Neural cell (in vitro differentiated cells): Measurements from ENCODE around the gene TIMM22. TPM values are rescaled to one million over a fixed set of nuclear protein-coding genes. Genes with fewer than 3 reads are reported as not detected.
"Not testable (repeated sequence)": the region's sequence is repeated elsewhere in the genome, so short reads cannot be mapped to it uniquely, and the experiment has no call there.

Source experiments
- H2AFZ ChIP-seq: fragments of 200-600, 300-800 bp; sonication (generic), shearing (Covaris generic); 2 replicates; pipeline ENCODE4 v1.6.0; 2014; ENCODE audit warnings: low read depth, mild to moderate bottlenecking, antibody characterized with exemption, low read length, moderate library complexity
- H3F3A ChIP-seq: fragments of 200-600 bp; shearing (Covaris generic); 2 replicates; pipeline ENCODE4 v1.6.1; 2016; ENCODE audit warnings: mild to moderate bottlenecking, moderate library complexity, mixed read lengths, antibody characterized with exemption, low read length; ENCODE audit not compliant: insufficient read depth, poor library complexity, severe bottlenecking
- H3K27ac ChIP-seq: fragments of 200-600, 300-800 bp; sonication (generic), shearing (Covaris generic); 2 replicates; pipeline ENCODE4 v1.5.1; 2014; ENCODE audit warnings: mild to moderate bottlenecking, low read length, moderate library complexity
- H3K27me3 ChIP-seq: fragments of 300-800, 200-600 bp; sonication (generic), shearing (Covaris generic); 2 replicates; pipeline ENCODE4 v1.6.0; 2014; ENCODE audit warnings: mild to moderate bottlenecking, low read depth, low read length, moderate library complexity; ENCODE audit not compliant: insufficient read depth
- H3K36me3 ChIP-seq: fragments of 300-800, 200-600 bp; sonication (generic), shearing (Covaris generic); 2 replicates; pipeline ENCODE4 v1.5.1; 2014; ENCODE audit warnings: mild to moderate bottlenecking, antibody characterized with exemption, low read length, moderate library complexity; ENCODE audit not compliant: insufficient read depth
- H3K4me2 ChIP-seq: fragments of 300-800, 200-600 bp; sonication (generic), shearing (Covaris generic); 2 replicates; pipeline ENCODE4 v1.6.0; 2014; ENCODE audit warnings: mild to moderate bottlenecking, low read length
- H3K4me3 ChIP-seq: fragments of 300-800, 200-600 bp; sonication (generic), shearing (Covaris generic); 2 replicates; pipeline ENCODE4 v1.5.1; 2014; ENCODE audit warnings: mild to moderate bottlenecking, low read length, moderate library complexity
- H3K79me2 ChIP-seq: fragments of 200-600 bp; shearing (Covaris generic); replicated peaks from 2 replicates; pipeline ENCODE4 v1.6.0; 2014; ENCODE audit warnings: mild to moderate bottlenecking, low read length, moderate library complexity; ENCODE audit not compliant: insufficient read depth
- H3K9ac ChIP-seq: fragments of 300-800, 200-600 bp; sonication (generic), shearing (Covaris generic); 2 replicates; pipeline ENCODE4 v1.6.1; 2016; ENCODE audit warnings: mild to moderate bottlenecking, low read length, mixed read lengths
- H3K9me2 ChIP-seq: fragments of 200-600 bp; shearing (Covaris generic); 2 replicates; pipeline ENCODE4 v1.6.1; 2016; ENCODE audit warnings: mild to moderate bottlenecking, low read length, mixed read lengths; ENCODE audit not compliant: insufficient read depth
- H3K9me3 ChIP-seq: fragments of 200-600, 300-800 bp; sonication (generic), shearing (Covaris generic); 2 replicates; pipeline ENCODE4 v1.6.1; 2016; ENCODE audit warnings: mild to moderate bottlenecking, mixed run types, low read length, moderate library complexity, mixed read lengths
- H4K20me1 ChIP-seq: fragments of 200-600 bp; shearing (Covaris generic); 2 replicates; pipeline ENCODE4 v1.6.1; 2016; ENCODE audit warnings: mild to moderate bottlenecking, mixed run types; ENCODE audit not compliant: insufficient read depth
- CTCF ChIP-seq: fragments of 450-650 bp; IDR thresholded peaks from 2 replicates; pipeline ENCODE4 v1.5.1; 2014; ENCODE audit warnings: antibody characterized with exemption, mild to moderate bottlenecking, moderate library complexity; ENCODE audit not compliant: poor library complexity, severe bottlenecking
- EZH2 ChIP-seq: fragments of 200-600, 300-800 bp; shearing (Covaris generic), sonication (generic); IDR thresholded peaks from 2 replicates; pipeline ENCODE4 v1.6.1; 2014; ENCODE audit warnings: antibody characterized with exemption, low read length, borderline replicate concordance, mild to moderate bottlenecking; ENCODE audit not compliant: insufficient read depth, poor library complexity, severe bottlenecking
- MXI1 ChIP-seq: fragments of 450-650 bp; conservative IDR thresholded peaks from 2 replicates; pipeline ENCODE4 v1.6.1; 2014; ENCODE audit warnings: antibody characterized with exemption, mild to moderate bottlenecking; ENCODE audit not compliant: poor library complexity, severe bottlenecking
- REST ChIP-seq: IDR thresholded peaks from 2 replicates; pipeline ENCODE4 v1.6.1; 2012; ENCODE audit warnings: borderline replicate concordance
- SMC3 ChIP-seq: fragments of 450-650 bp; conservative IDR thresholded peaks from 2 replicates; pipeline ENCODE4 v1.6.1; 2014; ENCODE audit warnings: antibody characterized with exemption, mild to moderate bottlenecking, moderate library complexity; ENCODE audit not compliant: poor library complexity
- polyA plus RNA-seq: library from polyadenylated mRNA; depleted of rRNA; stranded (reverse); fragments of >200 nt; gene quantifications from 2 replicates; pipeline ENCODE4 v1.2.3, GENCODE V29; 2014

TIMM22 gene
- polyA plus RNA-seq, 1 donor from 2014 or later = 16.7 TPM

- peak overlapping the region; percentile 26 for H3K27ac ChIP-seq
- H3F3A ChIP-seq = no peaks in the 10 kb centered on the region
- H3K4me2 ChIP-seq = peak overlapping the region; percentile 59
- H3K36me3 ChIP-seq = no peaks in the 10 kb centered on the region
- no peaks in the 10 kb centered on the region for H4K20me1 ChIP-seq
- peak overlapping the region; percentile 45 for H3K9ac ChIP-seq
- peak overlapping the region; percentile 58 for H3K4me3 ChIP-seq
- H3K9me2 ChIP-seq = no peaks in the 10 kb centered on the region
- no peaks in the 10 kb centered on the region for H3K9me3 ChIP-seq
- no peak overlapping the region for H2AFZ ChIP-seq
- H3K27me3 ChIP-seq = no peaks in the 10 kb centered on the region
- TF ChIP-seq REST = no peak
- TF ChIP-seq CTCF = no peak
- H3K79me2 ChIP-seq = peaks cover 67% of the 10 kb centered on the region
Measured at GRCh38 chr17:970364-970763, 26.6 kb upstream of the TIMM22 start.

- H3K9me2 ChIP-seq, H4K20me1 ChIP-seq, H3K27ac ChIP-seq, H3K9me3 ChIP-seq, H3K4me3 ChIP-seq, H3K36me3 ChIP-seq, H3K4me2 ChIP-seq, H3F3A ChIP-seq, H2AFZ ChIP-seq, H3K9ac ChIP-seq, H3K27me3 ChIP-seq: not testable (repeated sequence)
- H3K79me2 ChIP-seq = peaks cover 80% of the 10 kb centered on the region
Measured at GRCh38 chr17:971861-972260, 25.1 kb upstream of the TIMM22 start.

- Histone ChIP-seq H3F3A (no peaks in the 10 kb centered on the region), H3K9ac (no peak overlapping the region), H3K79me2 (peaks cover 81% of the 10 kb centered on the region), H3K27ac (no peak overlapping the region), H3K4me3 (no peak overlapping the region), H4K20me1 (no peaks in the 10 kb centered on the region), H2AFZ (no peak overlapping the region), H3K9me3 (no peaks in the 10 kb centered on the region), H3K36me3 (no peaks in the 10 kb centered on the region), H3K27me3 (no peaks in the 10 kb centered on the region), H3K9me2 (no peaks in the 10 kb centered on the region), H3K4me2 (no peak overlapping the region)
- TF ChIP-seq REST = no peak
- no peak for TF ChIP-seq EZH2
- TF ChIP-seq MXI1 = no peak
- no peak for TF ChIP-seq SMC3
Measured at GRCh38 chr17:973053-973452, 23.9 kb upstream of the TIMM22 start.

- not testable (repeated sequence) for H3K4me3 ChIP-seq, H4K20me1 ChIP-seq, H3F3A ChIP-seq, H3K9me3 ChIP-seq, H3K36me3 ChIP-seq, H3K9ac ChIP-seq, H3K27ac ChIP-seq, H3K9me2 ChIP-seq, H3K4me2 ChIP-seq, H2AFZ ChIP-seq, H3K27me3 ChIP-seq
- peaks cover 70% of the 10 kb centered on the region for H3K79me2 ChIP-seq
Measured at GRCh38 chr17:974778-975177, 22.2 kb upstream of the TIMM22 start.
